Mucosa of rectum (tissue), 2 donors: ENCODE data around the gene GRID2IP.

Experiments used
- H3K27ac ChIP-seq, 2 donors: one replicate each; pipeline ENCODE4 v1.7.0; 2013; ENCODE audit warnings: inconsistent platforms in 2 of 2, low read depth in 2 of 2, low read length in 2 of 2
- H3K27me3 ChIP-seq, 2 donors: one replicate each; pipeline ENCODE4 v1.7.0; 2013; ENCODE audit warnings: low read length in 2 of 2; ENCODE audit not compliant: control insufficient read depth in 2 of 2, insufficient read depth in 2 of 2
- H3K36me3 ChIP-seq, 2 donors: one replicate each; pipeline ENCODE4 v1.7.0; 2013; ENCODE audit warnings: low read length in 2 of 2; ENCODE audit not compliant: control insufficient read depth in 2 of 2, insufficient read depth in 2 of 2
- H3K4me1 ChIP-seq, 2 donors: one replicate each; pipeline ENCODE4 v1.7.0; 2013; ENCODE audit warnings: low read length in 2 of 2, mild to moderate bottlenecking in 1 of 2; ENCODE audit not compliant: control insufficient read depth in 2 of 2, insufficient read depth in 2 of 2
- H3K4me3 ChIP-seq, 2 donors: one replicate each; pipeline ENCODE4 v1.7.0; 2013; ENCODE audit warnings: low read length in 2 of 2
- H3K9ac ChIP-seq, 2 donors: one replicate each; pipeline ENCODE4 v1.7.0; 2013; ENCODE audit warnings: low read length in 2 of 2, low read depth in 1 of 2, mild to moderate bottlenecking in 1 of 2
- H3K9me3 ChIP-seq, 2 donors: one replicate each; pipeline ENCODE4 v1.7.0; 2013; ENCODE audit warnings: low read length in 2 of 2; ENCODE audit not compliant: control insufficient read depth in 2 of 2
- donor health status: healthy.
- donor health status: Normal muscosa, but diverticular disease.

GRID2IP gene

GRCh38 chr7:6559896-6560295, 8.6 kb upstream of the GRID2IP start:
- no peak overlapping the region for H3K27ac ChIP-seq
- no peaks in the 10 kb centered on the region for H3K4me1 ChIP-seq
- no peak overlapping the region for H3K9ac ChIP-seq
- H3K36me3 ChIP-seq: no peaks in the 10 kb centered on the region
- H3K9me3 ChIP-seq: no peaks in the 10 kb centered on the region
- H3K4me3 ChIP-seq: no peak overlapping the region
- no peaks in the 10 kb centered on the region for H3K27me3 ChIP-seq

DNA sequence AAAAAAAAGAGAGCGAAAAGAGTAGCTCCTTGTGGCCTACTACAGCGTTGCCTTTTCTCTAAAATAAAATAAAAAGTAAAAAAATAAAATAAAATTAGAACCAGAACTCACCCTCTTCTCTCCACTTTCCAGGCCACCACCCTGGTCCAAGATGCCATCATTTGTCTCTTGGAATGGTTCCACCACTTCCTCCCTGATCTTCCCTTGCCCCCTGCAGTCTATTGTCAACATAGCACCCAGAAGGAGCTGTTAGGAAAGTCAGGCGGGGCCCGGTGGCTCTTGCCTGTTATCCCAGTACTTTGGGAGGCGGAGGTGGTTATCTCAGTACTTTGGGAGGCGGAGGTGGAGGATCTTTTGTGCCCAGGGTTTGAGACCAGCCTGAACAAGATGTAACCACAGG, 7.6 kb upstream of the GRID2IP start:
- H3K27ac ChIP-seq: no peak overlapping the region
- no peaks in the 10 kb centered on the region for H3K36me3 ChIP-seq
- H3K27me3 ChIP-seq: no peaks in the 10 kb centered on the region
- no peaks in the 10 kb centered on the region for H3K4me1 ChIP-seq
- H3K9ac ChIP-seq: no peak overlapping the region
- H3K9me3 ChIP-seq: no peaks in the 10 kb centered on the region
- H3K4me3 ChIP-seq: no peak overlapping the region

DNA sequence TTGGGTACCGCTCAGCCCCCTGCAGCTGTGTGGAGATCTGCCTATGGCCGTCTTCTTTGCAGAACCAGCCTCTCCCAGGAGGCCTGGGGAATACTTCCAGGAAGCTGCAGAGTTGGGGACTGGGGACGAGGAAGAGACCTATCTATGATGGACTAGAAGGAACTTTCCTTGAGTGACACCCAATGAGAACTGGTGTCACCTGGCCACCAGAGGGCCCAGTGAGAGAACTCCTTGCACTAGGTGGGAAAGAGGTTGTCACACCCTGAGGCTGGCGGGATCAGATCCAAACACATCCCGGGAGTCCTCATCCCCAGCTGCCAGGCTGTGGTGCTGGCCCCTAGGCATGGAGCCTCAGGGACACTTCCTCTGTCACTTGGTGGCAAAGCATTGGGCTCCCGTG, 4.9 kb upstream of the GRID2IP start:
- Histone ChIP-seq H3K9ac (no peak overlapping the region), H3K27me3 (no peaks in the 10 kb centered on the region), H3K4me3 (no peak overlapping the region), H3K36me3 (no peaks in the 10 kb centered on the region), H3K9me3 (no peaks in the 10 kb centered on the region), H3K27ac (no peak overlapping the region), H3K4me1 (no peaks in the 10 kb centered on the region)

GRCh38 chr7:6554848-6555247, 3.6 kb upstream of the GRID2IP start:
- Histone ChIP-seq H3K4me1 (no peaks in the 10 kb centered on the region), H3K27me3 (no peaks in the 10 kb centered on the region), H3K9ac (no peak overlapping the region), H3K9me3 (no peaks in the 10 kb centered on the region), H3K27ac (no peak overlapping the region), H3K4me3 (no peak overlapping the region), H3K36me3 (no peaks in the 10 kb centered on the region)

DNA sequence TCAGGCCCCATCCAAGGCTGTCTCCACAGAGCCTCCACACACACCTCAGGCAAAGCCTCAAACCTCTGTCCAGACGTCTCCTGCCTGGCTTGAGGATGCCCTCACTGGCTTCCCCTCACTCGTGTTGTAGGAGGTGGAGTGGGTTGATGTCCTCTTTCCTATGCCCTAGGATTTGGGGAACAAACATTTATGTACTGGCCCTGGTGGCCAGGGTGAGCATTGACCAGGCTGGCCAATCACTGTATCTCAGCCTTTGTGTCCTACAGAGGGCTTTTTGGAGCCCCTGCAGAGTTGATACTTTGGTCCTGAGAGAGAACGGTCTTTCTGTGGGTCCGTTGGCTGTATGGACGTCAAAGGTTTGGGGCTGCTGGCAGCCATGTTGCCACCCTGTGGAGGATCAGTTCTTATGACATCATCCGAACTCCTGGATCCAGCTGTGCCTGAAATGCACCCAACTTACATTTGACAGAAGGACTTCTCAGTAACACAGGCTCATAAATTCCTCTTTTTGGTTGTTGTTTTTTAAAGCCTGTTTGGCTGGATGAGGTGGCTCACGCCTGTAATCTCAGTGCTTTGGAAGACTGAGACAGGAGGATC, 2.3 kb upstream of the GRID2IP start:
- no peak overlapping the region for H3K27ac ChIP-seq
- H3K4me1 ChIP-seq: no peaks in the 10 kb centered on the region
- no peak overlapping the region for H3K9ac ChIP-seq
- no peaks in the 10 kb centered on the region for H3K9me3 ChIP-seq
- no peaks in the 10 kb centered on the region for H3K36me3 ChIP-seq
- H3K27me3 ChIP-seq: no peaks in the 10 kb centered on the region
- H3K4me3 ChIP-seq: no peak overlapping the region

GRCh38 chr7:6547400-6547799, 3.9 kb downstream of the GRID2IP start:
- Histone ChIP-seq H3K27me3 (no peaks in the 10 kb centered on the region), H3K36me3 (no peaks in the 10 kb centered on the region), H3K27ac (no peak overlapping the region), H3K4me3 (no peak overlapping the region), H3K9ac (no peak overlapping the region), H3K4me1 (no peaks in the 10 kb centered on the region), H3K9me3 (no peaks in the 10 kb centered on the region)

DNA sequence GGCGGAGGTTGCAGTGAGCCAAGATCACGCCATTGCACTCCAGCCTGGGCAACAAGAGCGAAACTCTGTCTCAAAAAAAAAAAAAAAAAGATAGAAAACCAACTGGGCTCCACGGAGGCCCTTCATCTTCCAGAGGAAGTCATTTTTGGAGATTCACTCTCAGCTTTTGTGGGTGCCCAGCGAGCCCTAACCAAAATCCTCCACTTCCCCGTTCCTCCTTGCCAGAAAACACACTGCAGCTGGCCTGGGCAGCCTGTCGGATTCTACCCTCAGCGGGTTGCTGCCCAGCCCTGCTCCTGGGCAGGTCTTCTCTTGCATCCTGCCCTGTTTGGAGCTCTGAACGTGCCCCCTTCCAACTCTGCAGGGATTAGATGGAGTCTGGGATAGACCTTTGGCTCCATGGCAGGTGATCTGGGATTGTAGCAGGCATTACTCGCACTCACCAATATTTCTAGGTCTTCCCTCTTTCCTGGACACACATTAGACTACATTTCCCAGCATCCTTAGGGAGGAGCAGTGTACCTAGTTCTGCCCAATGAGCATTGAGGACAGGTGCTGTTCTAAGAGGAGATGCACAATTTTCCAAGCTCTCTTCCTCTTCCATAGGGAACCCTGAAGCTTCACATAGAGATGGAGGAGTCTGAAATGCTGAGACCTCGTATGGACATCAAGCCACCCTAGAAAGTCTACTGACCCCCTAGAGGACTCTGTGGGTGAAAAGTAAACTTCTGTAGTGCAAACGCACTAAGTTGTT, 4.6 kb downstream of the GRID2IP start:
- H3K27me3 ChIP-seq: no peaks in the 10 kb centered on the region
- H3K4me1 ChIP-seq: no peaks in the 10 kb centered on the region
- H3K9me3 ChIP-seq: no peaks in the 10 kb centered on the region
- H3K4me3 ChIP-seq: no peak overlapping the region
- no peaks in the 10 kb centered on the region for H3K36me3 ChIP-seq
- no peak overlapping the region for H3K9ac ChIP-seq
- no peak overlapping the region for H3K27ac ChIP-seq

- H3K27ac ChIP-seq: no peak overlapping the region
- H3K36me3 ChIP-seq: no peaks in the 10 kb centered on the region
- H3K9ac ChIP-seq: no peak overlapping the region
- no peak overlapping the region for H3K4me3 ChIP-seq
- H3K9me3 ChIP-seq: no peaks in the 10 kb centered on the region
- no peaks in the 10 kb centered on the region for H3K27me3 ChIP-seq
- H3K4me1 ChIP-seq: no peaks in the 10 kb centered on the region
These were observed 5.7 kb downstream of the GRID2IP start for GRCh38 chr7:6545398-6546126.

GRCh38 chr7:6542368-6542767, 8.9 kb downstream of the GRID2IP start:
- Histone ChIP-seq H3K9me3 (no peaks in the 10 kb centered on the region), H3K4me1 (no peaks in the 10 kb centered on the region), H3K36me3 (no peaks in the 10 kb centered on the region), H3K27ac (no peak overlapping the region), H3K4me3 (no peak overlapping the region), H3K27me3 (peaks cover 0 to 4% of the 10 kb centered on the region in 2 donors), H3K9ac (no peak overlapping the region)
